GM19240 (cell line): ENCODE measurements around the gene TMEM40.
"Not testable (repeated sequence)": the region's sequence is repeated elsewhere in the genome, so short reads cannot be mapped to it uniquely, and the experiment has no call there.

Experiments
- DNase-seq: peaks from one replicate; pipeline ENCODE4 v3.0.0; 2011; ENCODE audit warnings: low spot score; ENCODE audit not compliant: insufficient read length

Gene TMEM40

GRCh38 chr3:12759097-12759679, at the start of gene TMEM40:
TSS of gene TMEM40 (minus strand) at chr3:12759259. CDS start at chr3:12749832, 9,427 bp downstream.
- DNase-seq: no peak

GRCh38 chr3:12808587-12808986, 49.5 kb upstream of the TMEM40 start:
- DNase-seq: no peak

- DNase-seq: no peak
Measured at GRCh38 chr3:12807601-12808359, 48.7 kb upstream of the TMEM40 start.

DNA sequence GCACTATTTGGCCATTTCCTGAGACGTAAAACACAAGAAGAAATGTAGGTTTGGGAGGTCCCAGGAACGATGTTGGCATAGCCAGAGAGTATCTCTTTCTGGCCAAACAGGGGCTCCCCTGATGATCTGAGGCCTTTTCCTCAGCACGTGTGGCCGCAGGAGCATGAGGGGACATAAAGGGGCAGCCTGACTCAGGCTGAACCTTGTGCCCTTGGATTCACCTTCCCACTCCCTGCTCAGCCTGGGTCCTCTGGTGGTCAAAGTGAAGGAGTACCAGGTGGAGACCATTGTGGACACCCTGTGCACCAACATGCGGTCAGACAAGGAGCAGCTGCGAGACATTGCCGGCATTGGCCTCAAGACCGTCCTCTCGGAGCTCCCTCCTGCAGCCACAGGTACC, 48.0 kb upstream of the TMEM40 start:
- no peak for DNase-seq

DNA sequence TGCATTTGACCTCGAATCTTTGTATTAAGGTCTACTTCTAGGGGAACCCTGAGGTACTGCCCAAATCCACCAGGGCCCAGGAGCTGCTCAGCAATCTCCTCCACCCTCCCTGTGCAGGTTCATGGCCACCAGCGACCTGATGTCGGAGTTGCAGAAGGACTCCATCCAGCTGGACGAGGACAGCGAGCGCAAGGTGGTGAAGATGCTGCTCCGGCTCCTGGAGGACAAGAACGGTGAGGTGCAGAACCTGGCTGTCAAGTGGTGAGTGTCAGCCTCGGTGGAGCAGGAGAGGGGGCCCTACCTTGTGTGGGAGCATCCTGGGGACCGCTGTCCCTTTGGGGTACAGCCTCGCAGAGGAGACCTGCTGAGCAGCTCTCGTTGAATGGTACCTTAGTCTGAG, 44.3 kb upstream of the TMEM40 start:
- DNase-seq: no peak

- DNase-seq: no peak
Measured at GRCh38 chr3:12799525-12800440, 40.7 kb upstream of the TMEM40 start.

DNA sequence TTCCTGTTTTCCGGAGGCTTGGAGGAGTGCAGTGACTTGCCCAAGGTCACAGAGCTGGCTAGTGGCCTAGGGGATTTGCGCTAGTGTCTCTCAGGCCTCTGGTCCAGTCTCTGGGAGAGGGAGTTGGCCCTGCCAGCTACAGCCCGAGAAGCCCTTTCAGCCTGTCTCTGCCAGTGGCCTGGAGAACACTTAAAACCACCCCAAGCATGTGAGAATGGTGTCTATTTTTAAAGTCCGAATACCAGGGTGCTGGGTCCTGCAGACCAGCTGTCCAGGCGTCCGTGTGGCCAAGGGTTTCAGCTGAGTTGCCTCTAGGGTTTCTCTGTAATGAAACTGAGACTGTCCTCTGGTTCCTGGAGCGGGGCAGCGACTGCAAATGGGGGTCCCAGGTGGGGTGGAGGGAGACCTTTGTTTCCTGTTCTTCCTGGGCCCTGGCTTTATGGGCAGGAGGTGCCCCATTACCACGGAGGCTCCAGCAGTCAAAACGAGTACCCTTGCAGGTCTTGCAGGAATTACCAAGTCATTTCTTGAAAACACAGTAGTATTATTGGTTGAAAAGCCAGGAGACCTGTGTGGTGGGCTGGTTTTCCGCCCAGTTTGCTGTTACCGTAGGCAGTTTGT, 39.6 kb upstream of the TMEM40 start:
- no peak for DNase-seq

- DNase-seq: no peak
Measured at GRCh38 chr3:12797892-12798558, 39.0 kb upstream of the TMEM40 start.

GRCh38 chr3:12797124-12797891, 38.2 kb upstream of the TMEM40 start:
- no peak for DNase-seq

DNA sequence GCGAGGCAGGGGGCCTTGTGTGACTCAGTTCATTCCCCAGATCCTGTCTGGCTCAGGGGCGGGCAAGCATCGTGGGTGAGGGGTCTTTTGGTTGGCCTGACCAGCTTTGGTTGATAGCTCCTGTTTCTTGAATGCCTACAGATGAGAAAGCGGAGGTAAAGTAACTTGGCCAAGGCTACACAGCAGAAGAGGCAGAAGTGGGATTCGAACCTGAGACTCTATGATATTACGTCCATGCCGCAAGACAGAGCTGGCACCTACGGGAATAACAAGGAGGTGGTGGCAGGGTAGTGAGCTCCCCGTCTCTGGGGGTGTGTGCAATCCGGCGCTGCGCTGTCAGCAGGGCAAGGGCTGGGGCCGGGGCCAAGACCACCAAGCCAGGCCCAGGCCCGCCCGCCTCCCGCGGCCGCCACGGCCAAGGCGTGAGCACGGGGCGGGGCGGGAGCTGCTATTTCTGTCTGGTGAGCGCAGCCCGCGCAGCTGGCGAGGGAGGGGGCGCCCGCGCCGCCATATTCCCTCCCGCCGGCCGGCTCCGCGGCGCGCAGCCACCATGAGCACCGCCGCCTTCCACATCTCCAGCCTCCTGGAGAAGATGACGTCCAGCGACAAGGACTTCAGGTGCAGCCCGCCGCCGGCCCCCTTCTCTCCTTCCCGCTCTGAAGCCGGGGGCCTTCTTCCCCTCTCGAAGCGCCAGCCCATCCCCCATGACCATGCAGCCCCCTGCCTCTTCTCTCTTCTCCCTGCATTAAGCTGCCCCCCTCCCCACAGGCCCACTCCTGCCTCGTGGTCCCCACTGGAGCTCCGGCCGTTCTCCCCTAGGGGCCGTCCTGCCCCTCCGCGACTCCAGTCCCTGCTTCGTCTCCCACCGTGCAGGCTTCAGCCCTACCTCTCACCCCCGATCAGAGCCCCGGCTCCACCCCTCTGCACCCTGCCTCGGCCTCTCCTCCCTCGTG, 37.4 kb upstream of the TMEM40 start, which contains the start of gene CAND2:
Gene CAND2, plus strand, starts transcription at position 510 of the 953 bp plus-strand sequence. Its CDS starts 41 bp downstream, at position 551.
- DNase-seq: no peak

- no peak for DNase-seq
Measured at GRCh38 chr3:12793701-12794100, 34.6 kb upstream of the TMEM40 start.

DNA sequence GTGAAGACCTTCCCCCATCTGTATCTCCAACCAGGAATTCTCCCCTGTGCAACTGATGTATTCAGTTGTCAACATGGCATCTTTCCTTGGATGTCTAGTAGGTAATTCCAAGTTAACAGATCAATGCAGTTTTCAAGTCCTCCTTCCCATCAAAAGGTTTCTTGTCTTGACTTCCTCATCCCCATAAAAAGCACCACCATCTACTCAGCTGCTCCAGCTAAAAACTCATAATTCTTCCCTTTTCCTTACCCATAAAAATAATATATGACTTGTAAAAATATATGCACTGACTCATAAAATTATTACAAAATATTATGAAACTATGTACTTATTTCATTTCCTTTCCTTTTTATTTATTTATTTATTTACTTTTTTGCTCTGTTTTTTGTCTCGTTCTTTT, 32.4 kb upstream of the TMEM40 start:
- DNase-seq: no peak

DNA sequence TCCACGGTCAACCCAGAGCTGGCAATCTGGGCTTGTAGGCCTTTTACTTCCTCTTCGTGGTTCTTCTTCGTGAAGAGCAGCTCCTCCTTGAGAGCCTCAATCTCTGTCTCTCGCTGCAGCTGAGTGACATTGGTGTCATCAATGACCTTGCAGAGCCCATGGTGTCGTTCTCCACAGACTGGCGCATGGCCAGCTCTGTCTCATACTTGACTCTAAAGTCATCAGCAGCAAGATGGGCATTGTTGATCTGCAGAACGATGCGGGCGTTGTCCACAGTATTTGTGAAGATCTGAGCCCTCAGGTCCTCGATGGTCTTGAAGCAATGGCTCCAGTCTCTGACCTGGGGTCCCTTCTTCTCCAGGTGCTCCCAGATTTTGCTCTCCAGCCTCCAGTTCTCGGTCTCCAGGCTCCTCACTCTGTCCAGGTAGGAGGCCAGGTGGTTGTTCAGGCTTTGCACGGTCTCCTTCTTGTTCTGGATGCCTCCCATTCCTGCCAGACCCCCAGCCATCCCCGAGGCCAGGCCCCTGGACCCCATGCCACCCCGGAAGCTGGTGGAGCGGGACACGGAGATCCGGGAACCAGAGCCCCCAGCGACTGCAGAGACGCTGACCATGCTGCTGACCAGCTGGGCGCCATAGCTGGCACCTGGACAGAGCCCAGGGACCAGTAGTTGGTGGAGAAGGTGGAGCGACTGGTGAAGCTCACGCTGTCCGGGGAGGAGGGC, 29.1 kb upstream of the TMEM40 start:
- DNase-seq: not testable (repeated sequence)

- not testable (repeated sequence) for DNase-seq
Measured at GRCh38 chr3:12787346-12787745, 28.3 kb upstream of the TMEM40 start.

DNA sequence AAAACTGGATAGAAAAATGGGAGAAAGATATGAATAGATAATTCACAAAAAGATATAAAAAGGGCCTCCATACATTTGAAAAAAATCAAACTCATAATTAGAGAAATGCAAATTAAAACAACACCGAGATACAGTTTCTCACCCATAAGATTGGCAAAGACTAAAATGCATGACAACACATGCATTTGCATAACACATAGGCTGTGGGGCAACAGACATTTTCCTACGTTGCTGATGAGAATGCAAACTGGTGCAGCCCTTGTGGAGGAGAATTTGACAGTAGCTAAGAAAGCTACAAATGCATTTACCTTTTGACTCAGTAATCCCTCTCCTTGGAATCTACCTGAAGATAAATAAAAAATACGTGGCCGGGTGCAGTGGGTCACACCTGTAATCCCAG, 26.0 kb upstream of the TMEM40 start:
- no peak for DNase-seq

DNA sequence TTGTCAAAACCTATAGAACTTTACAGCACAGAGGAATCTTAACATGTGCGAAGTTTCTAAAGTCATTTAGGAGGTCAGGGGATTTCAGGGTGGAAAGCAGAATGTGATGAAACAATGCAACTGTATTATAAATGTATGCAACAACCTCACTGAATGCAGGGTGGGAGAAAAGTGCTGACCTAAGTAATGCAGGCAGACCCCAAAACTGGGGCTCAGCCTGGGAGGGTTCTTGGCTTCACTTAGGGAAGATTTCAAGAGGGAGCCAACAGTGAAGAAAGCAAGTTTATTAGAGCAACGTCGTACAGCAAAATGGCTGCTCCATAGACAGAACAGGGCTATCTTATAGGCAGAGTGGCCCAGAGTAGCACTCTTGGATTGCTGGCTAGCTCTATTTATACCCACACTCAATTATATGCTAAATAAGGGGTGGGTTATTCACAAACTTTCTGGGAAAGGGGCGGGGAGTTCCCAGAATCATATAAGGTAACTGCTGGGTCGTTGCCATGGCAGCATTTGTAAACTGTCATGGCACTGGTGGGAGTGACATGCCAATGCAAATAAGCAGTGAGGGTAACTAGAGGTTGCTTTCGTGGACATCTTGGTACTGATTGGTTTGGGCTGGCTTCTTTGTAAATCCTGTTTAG, 23.2 kb upstream of the TMEM40 start:
- no peak for DNase-seq

DNA sequence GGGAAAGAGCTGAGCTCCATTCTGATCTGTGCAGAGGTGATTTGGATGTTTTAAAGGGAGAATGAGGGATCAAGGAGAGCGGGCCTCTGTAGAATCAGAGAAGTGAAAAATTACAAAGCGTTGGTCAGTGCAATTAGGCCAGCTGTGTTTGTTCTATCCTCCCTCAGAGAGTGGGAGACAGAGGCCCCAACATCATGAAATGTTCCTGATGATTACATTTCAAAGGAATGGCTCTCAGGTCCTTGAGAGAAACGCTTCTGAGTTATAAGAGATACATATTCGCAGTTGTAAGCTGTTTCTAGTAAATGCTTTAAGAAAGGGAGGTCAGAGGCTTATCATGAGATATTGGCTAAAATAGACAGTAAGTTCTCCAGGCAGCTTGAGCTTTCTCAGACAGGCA, 21.7 kb upstream of the TMEM40 start:
- DNase-seq: no peak

- DNase-seq: no peak
Measured at GRCh38 chr3:12777171-12777570, 18.1 kb upstream of the TMEM40 start.
